ENCODE data around the gene SH3GL3. TPM values are rescaled to one million over a fixed set of nuclear protein-coding genes. Genes with fewer than 3 reads are reported as not detected.

The SH3GL3 gene
- total RNA-seq, 1 donor from 2014 or later: 6.3 TPM

DNA sequence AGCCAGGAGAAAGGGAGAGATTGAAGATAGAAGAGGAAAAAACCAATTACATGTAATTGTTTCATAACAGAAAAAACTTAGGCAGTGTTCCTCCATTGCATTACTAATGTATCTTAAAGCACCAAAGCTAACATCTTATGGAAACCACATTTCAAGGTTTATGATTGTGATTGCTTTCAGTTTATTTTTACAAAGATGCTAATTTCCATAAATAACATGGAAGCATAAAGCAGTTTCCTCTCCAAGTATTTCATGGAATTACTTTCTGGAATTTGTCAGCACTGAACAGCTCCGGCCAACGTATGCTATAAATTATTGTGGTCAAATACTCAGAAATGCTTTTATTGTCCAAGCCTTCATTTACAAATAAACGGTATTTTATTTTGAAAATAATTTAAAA, 218.3 kb downstream of the SH3GL3 start:
- no peak overlapping the region for H3K27ac ChIP-seq (ENCODE audit: low read depth, low read length)

More for the DNA sequence above, 218.3 kb downstream of the SH3GL3 start:
- no peaks in the 10 kb centered on the region for H3K36me3 ChIP-seq (ENCODE audit: control insufficient read depth in 3 of 3, insufficient read depth in 3 of 3, low read length in 3 of 3)
- no peaks in the 10 kb centered on the region for H3K27me3 ChIP-seq (ENCODE audit: control insufficient read depth in 3 of 3, insufficient read depth in 3 of 3, low read length in 3 of 3)
- H3K4me1 ChIP-seq (ENCODE audit: control insufficient read depth in 3 of 3, insufficient read depth in 3 of 3, low read length in 3 of 3): no peaks in the 10 kb centered on the region
- peaks cover 0 to 2% (median 0%) of the 10 kb centered on the region in 3 donors for H3K9me3 ChIP-seq (ENCODE audit: control insufficient read depth in 3 of 3, low read length in 3 of 3)
- H3K4me3 ChIP-seq (ENCODE audit: low read length in 3 of 3): no peak overlapping the region
- H3K9ac ChIP-seq (ENCODE audit: low read depth in 1 of 3, low read length in 3 of 3): no peak overlapping the region

Other genes starting within 250 kb of the SH3GL3 start
- gene HDGFL3, start 239.5 kb upstream of the SH3GL3 start, total RNA-seq: 11.5 TPM
- 1.6 TPM for gene BNC1, start 162.7 kb upstream of the SH3GL3 start, total RNA-seq
- gene ADAMTSL3, start 206.8 kb downstream of the SH3GL3 start, total RNA-seq: 43.3 TPM

Data from skeletal muscle tissue (tissue), 4 donors.